H1 (cell line): ENCODE data around the gene TRIM9. TPM values are rescaled to one million over a fixed set of nuclear protein-coding genes. Genes with fewer than 3 reads are reported as not detected.

Experiments
- CTCF ChIA-PET: fragments of 300-600 bp; sonication (Branson Sonifier 250); formaldehyde crosslinking; loops from one replicate; lab custom pipeline; 2021; ENCODE audit not compliant: partially characterized antibody; lab: Charles Lee
- POLR2A ChIA-PET: fragments of 300-600 bp; sonication (Branson Sonifier 250); formaldehyde crosslinking; loops from one replicate; lab custom pipeline; 2021; ENCODE audit warnings: inconsistent platforms; ENCODE audit not compliant: partially characterized antibody; lab: Charles Lee
- DNase-seq, 2 experiments: peaks; one replicate each; pipeline versions ENCODE4 v3.0.0 to v3.0.0-alpha.2; 2010 to 2022; ENCODE audit warnings: low spot score in 2 of 2, low read depth in 1 of 2, mixed read lengths in 1 of 2
- FAIRE-seq: peaks from 2 replicates; lab custom pipeline; 2011; peaks lifted over from hg19 to GRCh38; lab: Jason Lieb, UNC
- H2AFZ ChIP-seq: 2 replicates; pipeline ENCODE4 v1.8.1; 2012; ENCODE audit warnings: low read length, inconsistent platforms
- H2AK5ac ChIP-seq: 2 replicates; pipeline ENCODE4 v1.6.1; 2013; ENCODE audit warnings: low read depth, low read length
- H2BK120ac ChIP-seq: replicated peaks from 2 replicates; pipeline ENCODE3; 2013; ENCODE audit warnings: low read depth, low read length, inconsistent platforms
- H2BK12ac ChIP-seq: 2 replicates; pipeline ENCODE4 v1.6.1; 2013; ENCODE audit warnings: low read depth, low read length
- H2BK15ac ChIP-seq: 2 replicates; pipeline ENCODE4 v1.6.1; 2013; ENCODE audit warnings: low read length
- H2BK20ac ChIP-seq: 2 replicates; pipeline ENCODE4 v1.6.1; 2013; ENCODE audit warnings: low read length
- H2BK5ac ChIP-seq: 2 replicates; pipeline ENCODE4 v1.6.1; 2013; ENCODE audit warnings: low read depth, low read length
- H3K14ac ChIP-seq: 2 replicates; pipeline ENCODE4 v1.6.1; 2013; ENCODE audit warnings: inconsistent platforms; ENCODE audit not compliant: insufficient read length
- H3K18ac ChIP-seq: 2 replicates; pipeline ENCODE4 v1.6.1; 2013; ENCODE audit warnings: low read length; ENCODE audit errors: extremely low read depth
- H3K23ac ChIP-seq: 2 replicates; pipeline ENCODE4 v1.6.1; 2013; ENCODE audit warnings: inconsistent platforms; ENCODE audit not compliant: insufficient read length
- H3K23me2 ChIP-seq: 2 replicates; pipeline ENCODE4 v1.6.1; 2013; ENCODE audit warnings: low read depth, low read length
- H3K27ac ChIP-seq: 2 replicates; pipeline ENCODE4 v1.6.1; 2011; ENCODE audit warnings: low read depth, low read length, inconsistent platforms
- H3K27me3 ChIP-seq, 4 experiments: replicated peaks in 1 of 4; 1 replicate in 1 of 4; 2 replicates in 3 of 4; pipeline versions ENCODE4 v1.6.1 to v1.8.1; 2011 to 2013; ENCODE audit warnings: low read length in 3 of 4, mild to moderate bottlenecking in 3 of 4, inconsistent platforms in 2 of 4, mixed read lengths in 2 of 4, moderate library complexity in 1 of 4; ENCODE audit not compliant: control insufficient read depth in 3 of 4, insufficient read depth in 3 of 4; ENCODE audit errors: extremely low read depth in 1 of 4
- H3K36me3 ChIP-seq, 4 experiments: 2 replicates each; pipeline versions ENCODE4 v1.6.1 to v1.8.1; 2011 to 2013; ENCODE audit warnings: mild to moderate bottlenecking in 4 of 4, low read length in 3 of 4, moderate library complexity in 2 of 4, control low read depth in 1 of 4, inconsistent platforms in 1 of 4; ENCODE audit not compliant: insufficient read depth in 4 of 4, control insufficient read depth in 2 of 4
- H3K4ac ChIP-seq: replicated peaks from 2 replicates; pipeline ENCODE3; 2013; ENCODE audit warnings: low read length, low read depth, mixed read lengths, inconsistent platforms; ENCODE audit not compliant: insufficient read length
- H3K4me1 ChIP-seq, 4 experiments: replicated peaks in 1 of 4; 1 replicate in 1 of 4; 2 replicates in 3 of 4; pipeline versions ENCODE4 v1.6.1 to v1.8.1; 2011 to 2013; ENCODE audit warnings: low read length in 3 of 4, inconsistent platforms in 2 of 4, mixed read lengths in 1 of 4; ENCODE audit not compliant: insufficient read depth in 4 of 4, control insufficient read depth in 3 of 4
- H3K4me2 ChIP-seq, 2 experiments: 2 replicates each; pipeline versions ENCODE4 v1.6.1 to v1.8.1; 2011 to 2013; ENCODE audit warnings: low read depth in 2 of 2, low read length in 2 of 2, control low read depth in 1 of 2, inconsistent platforms in 1 of 2, mild to moderate bottlenecking in 1 of 2; ENCODE audit not compliant: insufficient read depth in 1 of 2
- H3K4me3 ChIP-seq, 4 experiments: fragments of 200-600, 300-600 bp in 1 of 4; sonication (generic), shearing (Covaris generic), sonication (Bioruptor Twin) in 1 of 4; 2 replicates each; pipeline versions ENCODE4 v1.5.1 to v1.8.1; 2011 to 2016; ENCODE audit warnings: low read length in 4 of 4, low read depth in 3 of 4, control low read depth in 2 of 4, inconsistent platforms in 2 of 4, mild to moderate bottlenecking in 2 of 4, mixed read lengths in 1 of 4, moderate library complexity in 1 of 4; ENCODE audit not compliant: insufficient read depth in 2 of 4; ENCODE audit errors: extremely low read depth in 1 of 4
- H3K56ac ChIP-seq: replicated peaks from 2 replicates; pipeline ENCODE3; 2013; ENCODE audit warnings: low read depth, mild to moderate bottlenecking, mixed read lengths, low read length, inconsistent platforms; ENCODE audit not compliant: insufficient read length
- H3K79me1 ChIP-seq: 2 replicates; pipeline ENCODE4 v1.6.1; 2013; ENCODE audit warnings: low read depth, low read length, control low read depth
- H3K79me2 ChIP-seq, 2 experiments: 2 replicates each; pipeline versions ENCODE4 v1.6.1 to v1.8.1; 2012 to 2013; ENCODE audit warnings: low read length in 2 of 2, mild to moderate bottlenecking in 2 of 2, inconsistent platforms in 1 of 2; ENCODE audit not compliant: insufficient read depth in 2 of 2, control insufficient read depth in 1 of 2
- H3K9ac ChIP-seq, 4 experiments: replicated peaks in 1 of 4; 1 replicate in 1 of 4; 2 replicates in 3 of 4; pipeline versions ENCODE4 v1.6.1 to v1.8.1; 2011 to 2013; ENCODE audit warnings: low read depth in 3 of 4, low read length in 3 of 4, control low read depth in 2 of 4, mild to moderate bottlenecking in 2 of 4, moderate library complexity in 2 of 4, inconsistent platforms in 1 of 4; ENCODE audit errors: extremely low read depth in 1 of 4
- H3K9me3 ChIP-seq, 2 experiments: 2 replicates each; pipeline versions ENCODE4 v1.6.1 to v1.8.1; 2012 to 2013; ENCODE audit warnings: mild to moderate bottlenecking in 2 of 2, moderate library complexity in 2 of 2, control low read depth in 1 of 2, inconsistent platforms in 1 of 2, low read depth in 1 of 2, low read length in 1 of 2, mixed read lengths in 1 of 2; ENCODE audit not compliant: insufficient read depth in 2 of 2
- H4K20me1 ChIP-seq, 2 experiments: replicated peaks in 1 of 2; 2 replicates each; pipeline versions ENCODE3 to v1.8.1; 2011 to 2013; ENCODE audit warnings: inconsistent platforms in 2 of 2, low read length in 2 of 2, mild to moderate bottlenecking in 1 of 2; ENCODE audit not compliant: insufficient read depth in 2 of 2, control insufficient read depth in 1 of 2
- H4K5ac ChIP-seq: 2 replicates; pipeline ENCODE4 v1.6.1; 2013; ENCODE audit warnings: low read length, low read depth, mixed read lengths, inconsistent platforms; ENCODE audit not compliant: insufficient read length
- H4K8ac ChIP-seq: 2 replicates; pipeline ENCODE4 v1.8.0; 2013; ENCODE audit warnings: mild to moderate bottlenecking, moderate library complexity, low read length, inconsistent platforms; ENCODE audit not compliant: insufficient read depth; ENCODE audit errors: extremely low read depth
- H4K91ac ChIP-seq: replicated peaks from 2 replicates; pipeline ENCODE3; 2013; ENCODE audit warnings: low read length, mixed read lengths, inconsistent platforms; ENCODE audit not compliant: insufficient read length
- ATF3 ChIP-seq: IDR thresholded peaks from 2 replicates; pipeline ENCODE4 v1.6.1; 2011; ENCODE audit warnings: low read depth, mild to moderate bottlenecking, low read length; ENCODE audit not compliant: insufficient read depth
- CHD1 ChIP-seq: IDR thresholded peaks from 2 replicates; pipeline ENCODE4 v1.6.1; 2012; ENCODE audit warnings: low read depth, low read length, improper control_type of control experiment
- E2F6 ChIP-seq: IDR thresholded peaks from 2 replicates; pipeline ENCODE4 v1.6.1; 2012; ENCODE audit warnings: inconsistent platforms
- EP300 ChIP-seq, 2 experiments: IDR thresholded peaks; 1 replicate in 1 of 2; 2 replicates in 1 of 2; pipeline ENCODE4 v1.6.1; 2011 to 2012; ENCODE audit warnings: low read depth in 2 of 2, low read length in 2 of 2, mild to moderate bottlenecking in 2 of 2, borderline replicate concordance in 1 of 2, inconsistent platforms in 1 of 2, moderate library complexity in 1 of 2
- HDAC2 ChIP-seq, 2 experiments: fragments of 300-600 bp in 1 of 2; sonication (generic) in 1 of 2; IDR thresholded peaks; 2 replicates each; pipeline ENCODE4 v1.6.1; 2011 to 2012; ENCODE audit warnings: low read depth in 2 of 2, low read length in 2 of 2, mild to moderate bottlenecking in 2 of 2, moderate library complexity in 2 of 2, borderline replicate concordance in 1 of 2, inconsistent platforms in 1 of 2
- HDAC6 ChIP-seq: IDR thresholded peaks from one replicate; pipeline ENCODE4 v1.7.1; 2012; ENCODE audit warnings: low read depth, mild to moderate bottlenecking, inconsistent platforms, low read length, moderate library complexity
- MAFK ChIP-seq: IDR thresholded peaks from 2 replicates; pipeline ENCODE4 v1.6.1; 2012; ENCODE audit warnings: low read depth, mild to moderate bottlenecking, improper control_type of control experiment, low read length
- NANOG ChIP-seq: IDR thresholded peaks from 2 replicates; pipeline ENCODE4 v1.6.1; 2011; ENCODE audit warnings: low read length, low read depth, mild to moderate bottlenecking, inconsistent platforms; ENCODE audit not compliant: insufficient read depth, poor library complexity, severe bottlenecking
- RBBP5 ChIP-seq: IDR thresholded peaks from 2 replicates; pipeline ENCODE4 v1.7.1; 2012; ENCODE audit warnings: low read depth, mild to moderate bottlenecking, inconsistent platforms, low read length, moderate library complexity, borderline replicate concordance
- SP4 ChIP-seq: IDR thresholded peaks from 2 replicates; pipeline ENCODE4 v1.6.1; 2012; ENCODE audit warnings: low read length, inconsistent platforms
- TAF7 ChIP-seq: optimal IDR thresholded peaks from 2 replicates; pipeline ENCODE3; 2011; ENCODE audit warnings: low read depth, mild to moderate bottlenecking, inconsistent platforms, low read length, moderate library complexity, borderline replicate concordance
- WGBS, 2 experiments: shearing (Covaris generic) in 1 of 2; methylation state at CpG; one replicate each; pipeline versions ENCODE4 v1.1.6 to v1.1.7; 2013 to 2015; ENCODE audit warnings: low lambda C conversion rate in 2 of 2, mixed read lengths in 2 of 2, inconsistent platforms in 1 of 2, low coverage in 1 of 2, missing lambda C conversion rate in 1 of 2; ENCODE audit not compliant: insufficient replicate concordance in 2 of 2, insufficient coverage in 1 of 2, insufficient read length in 1 of 2; ENCODE audit errors: extremely low coverage in 1 of 2, missing lambda C conversion rate in 1 of 2; 5-methylcytosine and 5-hydroxymethylcytosine counted together
- polyA plus RNA-seq, 7 experiments: library from polyadenylated mRNA; depleted of rRNA in 3 of 7; stranded (reverse) in 5 of 7; unstranded in 2 of 7; fragments of >200 nt in 5 of 7; fragments of 200-250 nt in 2 of 7; gene quantifications; 1 replicate in 5 of 7; 2 replicates in 1 of 7; 4 replicates in 1 of 7; pipeline versions ENCODE4 v1.2.1 to v1.2.3, GENCODE V29; 2011 to 2013; ENCODE audit warnings: missing spikeins in 2 of 7, mixed read lengths in 2 of 7
- total RNA-seq: library from RNA; stranded (reverse); fragmentation: NEBNext Ultra II Directional; extraction: Animal tissue kit (Norgen Biotek cat#: 25700); gene quantifications from 2 replicates; pipeline ENCODE4 v1.2.1, GENCODE V29; 2021

The TRIM9 gene
- total and polyA plus RNA-seq, 2 of the 8 experiments (the other 6 are each of a cell fraction or from before 2014, with no cell fraction given): 2.7 to 5.4 TPM

- Histone ChIP-seq H3K23ac (no peak overlapping the region), H3K23me2 (peaks cover 2% of the 10 kb centered on the region; the same call in 1 of the 2 replicates), H3K4me2 (no peak overlapping the region), H3K4me3 (no peak overlapping the region), H2AFZ (no peak overlapping the region), H3K9me3 (no peaks in the 10 kb centered on the region), H2BK20ac (no peak overlapping the region), H3K79me2 (no peaks in the 10 kb centered on the region), H2AK5ac (no peak overlapping the region), H3K4me1 (peaks cover 0 to 3% (median 0%) of the 10 kb centered on the region in 4 experiments; a peak in 2 of 7 replicates), H3K14ac (no peak overlapping the region), H4K8ac (no peak overlapping the region), H3K27ac (no peak overlapping the region), H3K79me1 (no peaks in the 10 kb centered on the region), H4K20me1 (no peaks in the 10 kb centered on the region), H3K9ac (no peak overlapping the region), H2BK12ac (no peak overlapping the region; the same call in 1 of the 2 replicates), H3K36me3 (no peaks in the 10 kb centered on the region), H2BK15ac (peak overlapping the region; percentile 51), H4K5ac (no peak overlapping the region), H2BK120ac (no peak overlapping the region), H3K56ac (no peak overlapping the region), H3K4ac (no peak overlapping the region), H3K27me3 (no peaks in the 10 kb centered on the region), H4K91ac (no peak overlapping the region), H2BK5ac (no peak overlapping the region), H3K18ac (no peak overlapping the region)
- ChIA-PET POLR2A (no interaction called here), CTCF (interaction anchor here (0.8 to 1.7 kb wide), 4 partner anchors 9 to 105 kb away, joined by 3 to 7 read pairs (median 4); partner anchors contain the start of gene TRIM9)
- no peak for DNase-seq
- 82% methylated on average over 4 of the region's 4 CpGs; no CpG with 5 or more reads in 1 of the 2 experiments for WGBS, 2 experiments
- no peak for FAIRE-seq
- no peak for TF ChIP-seq NANOG
- no peak for TF ChIP-seq TAF7
- no peak for TF ChIP-seq HDAC6
- TF ChIP-seq CHD1: no peak
- no peak for TF ChIP-seq ATF3
- no peak for TF ChIP-seq MAFK
- TF ChIP-seq RBBP5: no peak
- no peak for TF ChIP-seq EP300 (IDR thresholded peaks at IDR 0.05; ENCODE audit: borderline replicate concordance in 1 of 2, low read depth in 2 of 2, low read length in 2 of 2)
- no peak for TF ChIP-seq HDAC2 (IDR thresholded peaks at IDR 0.05; ENCODE audit: borderline replicate concordance in 1 of 2, low read depth in 2 of 2, low read length in 2 of 2)
- no peak for TF ChIP-seq SP4
- no peak for TF ChIP-seq E2F6
These were observed 24.6 kb upstream of the TRIM9 start for GRCh38 chr14:51119411-51120051.
